ENCODE results near the gene PDK2. TPM values are rescaled to one million over a fixed set of nuclear protein-coding genes. Genes with fewer than 3 reads are reported as not detected.

The PDK2 gene
- total RNA-seq, 1 donor from 2014 or later: 131 TPM

DNA sequence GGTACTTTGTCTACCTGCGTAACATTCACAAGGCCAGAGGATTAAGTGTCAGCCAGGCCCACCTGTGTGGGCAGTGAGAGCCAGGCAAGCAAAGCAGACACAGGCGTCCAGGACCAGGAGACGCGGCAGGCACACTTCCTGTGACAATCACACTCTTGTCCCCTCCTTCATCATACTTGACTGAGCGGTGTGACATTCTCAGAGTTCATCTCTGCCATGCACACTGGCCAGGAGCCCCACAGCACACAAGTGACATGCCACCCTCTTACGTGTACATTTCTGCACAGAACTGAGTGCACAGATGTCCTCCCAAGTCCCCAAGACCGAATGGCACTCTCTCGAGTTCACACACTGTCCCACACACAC, 46.6 kb downstream of the PDK2 start:
- intact Hi-C loops (cut with DNase I): loop anchor here (2.0 kb wide), 1 partner anchor 19 kb away; no protein-coding TSS in a partner anchor
- no peak for DNase-seq (ENCODE audit: low spot score)

DNA sequence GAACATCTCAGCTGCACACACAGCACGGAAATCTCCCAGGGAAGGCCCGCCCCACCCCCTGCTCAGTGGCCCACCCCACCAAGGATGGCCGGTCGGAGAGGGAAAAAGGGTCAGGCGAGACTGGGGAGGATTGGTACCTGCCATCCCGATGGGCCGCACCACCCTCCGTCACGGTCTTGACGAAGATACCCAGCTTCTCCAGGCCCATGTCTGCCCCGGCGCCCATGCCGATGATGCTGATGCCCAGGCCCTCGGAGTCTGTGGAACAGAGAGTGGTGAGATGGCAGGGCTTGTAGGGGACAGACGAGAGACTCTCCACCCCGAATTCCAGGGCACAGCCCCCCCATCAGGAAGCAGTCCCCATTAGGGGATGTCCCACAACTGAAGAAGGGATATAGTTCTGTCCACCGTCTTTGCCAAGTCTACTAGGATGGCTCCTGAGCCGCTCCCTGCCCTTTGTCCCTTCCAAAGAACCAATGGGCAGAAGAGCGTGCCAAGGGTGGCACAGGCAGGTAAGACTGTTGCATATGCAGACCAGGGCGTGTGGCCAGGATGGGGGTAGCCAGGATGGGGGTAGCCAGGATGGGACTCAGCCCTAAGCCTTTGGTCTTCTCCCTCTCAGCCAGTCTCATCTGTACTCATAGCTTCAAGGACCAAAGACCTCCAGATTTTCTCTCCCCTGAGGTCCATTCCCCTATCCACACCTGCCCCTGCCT, 48.5 kb downstream of the PDK2 start:
- intact Hi-C loops (cut with DNase I): no loop called here
- DNase-seq (ENCODE audit: low spot score): no peak

DNA sequence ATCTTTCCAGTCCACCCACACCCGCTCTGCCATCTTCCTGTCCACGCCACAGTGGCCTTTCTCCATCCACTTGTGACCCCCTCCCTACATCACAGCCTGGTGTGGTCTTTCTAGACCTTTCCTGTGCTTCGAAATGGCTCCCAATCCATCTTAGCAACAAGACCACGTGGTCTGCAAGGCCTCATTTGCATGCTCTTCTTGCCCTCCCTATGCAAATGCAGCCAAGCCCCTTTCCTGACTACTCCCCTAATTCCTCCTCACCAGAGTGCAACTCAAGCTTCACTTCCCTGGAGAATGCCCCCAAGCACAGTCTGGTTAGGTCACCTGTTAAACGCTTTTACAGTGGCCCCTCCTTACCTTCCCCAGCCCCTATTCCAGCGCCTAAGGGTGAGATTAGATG, 49.2 kb downstream of the PDK2 start:
- intact Hi-C loops (cut with DNase I): no loop called here
- DNase-seq (ENCODE audit: low spot score): no peak

DNA sequence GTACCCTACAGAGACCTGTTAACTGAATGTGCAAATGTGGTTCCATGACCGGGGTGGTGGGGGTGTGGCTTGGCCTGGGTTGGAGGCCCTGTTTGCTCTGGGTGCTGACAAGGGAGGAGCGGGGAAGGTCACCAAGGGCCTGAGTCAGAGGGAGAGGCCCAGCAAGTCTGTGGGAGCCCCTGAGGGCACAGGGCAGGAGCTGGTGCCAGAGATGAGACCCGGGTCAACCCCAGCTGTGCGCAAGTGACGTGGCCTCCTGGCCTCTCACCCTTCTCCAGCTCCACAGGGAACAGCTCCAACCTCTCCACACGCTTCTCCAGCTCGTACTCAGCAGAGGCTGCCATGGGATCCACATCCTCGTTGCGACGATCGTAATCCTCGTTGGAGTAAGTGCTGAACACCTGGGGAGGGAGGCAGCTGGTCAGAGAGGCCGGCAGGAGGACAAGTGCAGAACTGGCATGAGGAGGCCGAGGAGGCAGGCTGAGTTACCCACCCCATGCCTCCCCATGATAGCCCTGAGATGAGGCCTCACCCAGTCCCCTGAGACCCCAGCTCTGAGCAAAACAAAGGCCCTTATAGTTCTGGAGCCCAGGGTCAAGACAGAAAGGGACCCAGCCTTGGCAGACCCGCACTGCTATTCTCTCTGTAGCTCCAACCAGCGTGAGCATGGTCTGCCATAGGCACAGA, 49.8 kb downstream of the PDK2 start:
- DNase-seq (ENCODE audit: low spot score): no peak
- intact Hi-C loops (cut with DNase I): loop anchor here (5.0 kb wide), 1 partner anchor 33 kb away; no protein-coding TSS in a partner anchor

DNA sequence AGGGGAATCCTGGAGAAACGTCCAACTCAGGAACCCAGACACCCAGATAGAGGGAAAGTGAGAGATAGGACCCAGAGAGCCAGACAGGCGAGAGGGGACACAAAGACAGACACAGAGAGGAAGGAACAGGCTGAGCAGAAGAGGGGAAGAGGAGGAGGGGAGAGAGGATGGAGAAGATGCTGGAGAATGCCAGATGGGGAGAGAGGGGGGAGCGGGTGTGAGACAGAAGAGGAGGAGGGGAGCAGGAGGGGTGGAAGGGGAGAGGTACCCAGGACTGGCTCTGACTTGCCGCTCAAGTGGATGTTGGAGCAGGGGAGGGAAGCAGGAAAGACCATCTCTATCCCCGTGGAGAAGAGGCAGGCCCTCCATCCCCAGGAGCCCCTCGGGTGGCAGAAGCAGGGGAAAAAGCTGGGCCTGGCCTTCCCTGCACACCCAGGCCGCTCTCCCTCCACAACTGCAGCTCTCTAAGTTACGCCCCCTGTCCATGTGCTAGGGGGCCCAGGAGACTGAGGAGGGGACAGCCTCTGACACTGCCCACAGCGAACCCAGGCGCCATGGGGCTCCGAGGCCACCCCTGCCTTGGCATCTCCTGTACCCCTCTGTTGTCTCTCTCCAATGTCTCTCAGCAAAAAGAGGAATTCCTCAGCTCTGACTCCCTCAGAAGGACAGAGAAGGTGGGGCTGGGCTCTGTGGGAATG, 50.5 kb downstream of the PDK2 start:
- no peak for DNase-seq (ENCODE audit: low spot score)
- intact Hi-C loops (cut with DNase I): loop anchor here (5.0 kb wide), 1 partner anchor 33 kb away; no protein-coding TSS in a partner anchor

DNA sequence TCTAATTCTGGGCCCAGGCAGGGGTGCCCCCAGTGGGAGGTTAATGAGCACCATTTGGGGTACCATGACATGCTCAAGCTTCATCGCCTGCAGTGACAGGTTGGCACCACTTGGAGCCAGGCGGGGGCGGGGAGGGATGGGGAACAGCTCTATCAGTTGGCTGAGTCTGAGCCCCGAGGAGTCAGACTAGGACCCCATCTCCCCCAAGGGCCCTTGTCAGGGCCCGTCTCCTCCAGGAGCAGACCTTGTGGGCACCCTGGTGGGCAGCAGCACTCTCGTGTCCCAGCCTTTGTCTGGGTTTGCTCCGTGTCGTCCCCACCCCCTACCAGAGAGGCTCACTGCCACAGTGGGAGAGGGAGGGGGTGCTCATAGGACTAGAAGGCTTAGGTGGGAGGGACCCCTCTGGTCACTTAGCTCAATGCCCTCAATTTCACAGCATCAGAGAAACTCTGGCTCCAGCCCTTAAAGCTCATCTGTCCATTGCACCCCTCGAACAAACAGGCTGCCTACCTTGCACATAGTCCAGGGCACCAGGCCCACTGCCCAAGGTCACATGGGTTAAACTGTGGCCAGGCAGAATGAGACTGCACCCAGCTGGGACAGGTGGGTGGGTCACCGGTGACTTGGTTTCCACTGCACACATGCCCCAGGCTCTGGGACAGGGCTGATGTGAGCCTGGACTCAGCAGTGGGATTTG, 51.2 kb downstream of the PDK2 start:
- DNase-seq (ENCODE audit: low spot score): no peak
- intact Hi-C loops (cut with DNase I): loop anchor here (5.0 kb wide), 1 partner anchor 34 kb away; no protein-coding TSS in a partner anchor

DNA sequence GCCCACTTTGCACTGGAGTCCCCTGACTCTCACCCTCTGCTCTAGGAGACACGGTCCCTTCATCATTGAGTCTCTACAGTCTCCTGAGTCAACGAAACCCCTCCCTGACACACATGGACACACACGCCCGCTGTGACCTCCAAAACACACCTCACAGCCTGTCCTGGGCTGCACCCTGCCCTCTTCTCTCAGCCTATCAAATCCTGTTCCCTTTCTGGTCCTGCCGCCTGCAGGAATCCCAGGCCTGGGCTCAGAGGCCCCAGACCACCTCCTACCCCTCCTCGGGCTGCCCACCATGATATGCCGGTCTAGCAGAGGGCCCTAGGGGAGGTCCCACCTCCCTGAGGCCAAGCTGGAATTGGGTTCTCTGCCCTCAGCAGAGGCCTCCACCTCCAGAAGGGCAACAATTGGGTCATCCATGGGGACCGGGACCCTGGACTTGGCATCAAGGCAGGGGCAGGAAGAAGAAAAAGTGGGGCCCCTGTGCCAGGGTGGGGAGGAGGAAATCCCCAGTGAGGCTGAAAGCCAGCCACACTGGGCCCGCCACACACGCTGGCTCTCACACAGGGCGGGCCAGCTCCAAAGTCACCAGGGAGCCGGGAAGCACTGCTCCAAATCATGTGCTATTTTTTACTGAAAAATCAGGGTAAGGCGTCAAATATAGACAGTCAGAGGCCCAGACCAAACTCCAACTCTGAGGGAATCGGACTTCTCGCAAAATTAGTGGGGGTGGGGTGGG, 51.9 kb downstream of the PDK2 start:
- intact Hi-C loops (cut with DNase I): loop anchor here (5.0 kb wide), 1 partner anchor 35 kb away; no protein-coding TSS in a partner anchor

DNA sequence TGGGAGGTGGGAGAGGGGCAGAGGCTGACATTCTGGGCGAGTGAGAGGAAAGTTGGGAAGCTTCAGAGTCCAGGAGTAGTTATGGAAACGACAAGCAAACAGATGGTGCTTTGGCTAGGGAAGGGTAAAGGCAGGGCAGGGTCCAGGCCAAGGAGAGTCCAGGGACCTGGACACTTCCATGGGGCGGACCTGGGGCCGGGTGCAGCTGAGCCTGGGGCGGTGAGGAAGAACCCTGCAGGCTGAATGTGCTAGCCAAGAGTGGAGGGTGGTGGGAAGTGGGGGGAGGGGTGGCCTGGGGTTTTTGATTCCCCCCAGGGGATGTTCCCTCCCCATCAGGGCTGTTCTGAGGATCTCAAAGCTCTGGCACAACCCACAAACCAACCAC, 52.7 kb downstream of the PDK2 start:
- intact Hi-C loops (cut with DNase I): loop anchor here (5.0 kb wide), 1 partner anchor 36 kb away; no protein-coding TSS in a partner anchor
- no peak for DNase-seq (ENCODE audit: low spot score)

More for the DNA sequence above, 51.9 kb downstream of the PDK2 start:
- no peak for DNase-seq (ENCODE audit: low spot score)

DNA sequence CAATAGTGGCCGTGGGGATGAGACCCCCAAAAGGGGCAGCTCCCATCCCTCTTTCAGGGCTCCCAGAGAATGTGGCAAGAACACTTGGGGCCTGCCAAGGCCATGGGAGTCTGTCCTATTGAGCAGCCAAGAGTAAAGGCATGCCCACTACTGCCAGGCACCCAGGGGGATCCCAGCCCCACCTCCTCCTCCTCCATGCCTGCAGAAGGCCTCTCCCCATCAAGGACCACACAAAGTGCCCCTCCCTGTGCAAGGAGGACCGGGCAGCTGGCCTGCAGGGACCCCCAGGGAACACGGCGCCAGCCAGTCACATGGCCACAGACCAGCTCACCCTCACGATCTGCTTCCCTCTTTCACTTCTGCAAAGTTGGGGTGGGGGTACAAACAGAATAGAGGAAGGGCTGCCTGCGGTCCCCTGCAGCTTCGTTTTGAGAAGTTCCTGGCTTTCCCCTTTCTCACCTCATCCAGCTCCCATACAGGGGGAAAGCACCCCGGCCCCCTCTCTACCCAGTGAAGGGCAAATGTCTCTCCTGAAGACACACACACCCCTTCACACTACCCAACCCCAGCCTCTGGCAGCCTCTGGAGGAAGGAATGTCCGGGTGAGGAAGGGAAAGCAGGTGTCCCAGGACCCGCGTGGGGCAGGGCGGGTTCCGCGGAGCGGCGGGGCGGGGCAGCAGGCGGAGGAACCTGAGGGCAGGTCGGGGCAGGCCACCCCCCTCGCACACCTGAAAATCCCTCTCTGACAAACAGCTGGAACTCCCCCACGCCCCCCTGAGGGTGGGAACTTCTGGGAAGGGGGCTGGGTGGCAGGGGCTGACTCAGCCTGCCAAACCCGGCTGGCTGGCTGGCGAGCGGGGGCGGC, 53.3 kb downstream of the PDK2 start:
- intact Hi-C loops (cut with DNase I): loop anchor here (5.0 kb wide), 1 partner anchor 36 kb away; no protein-coding TSS in a partner anchor
- DNase-seq (ENCODE audit: low spot score): peak; percentile 88

DNA sequence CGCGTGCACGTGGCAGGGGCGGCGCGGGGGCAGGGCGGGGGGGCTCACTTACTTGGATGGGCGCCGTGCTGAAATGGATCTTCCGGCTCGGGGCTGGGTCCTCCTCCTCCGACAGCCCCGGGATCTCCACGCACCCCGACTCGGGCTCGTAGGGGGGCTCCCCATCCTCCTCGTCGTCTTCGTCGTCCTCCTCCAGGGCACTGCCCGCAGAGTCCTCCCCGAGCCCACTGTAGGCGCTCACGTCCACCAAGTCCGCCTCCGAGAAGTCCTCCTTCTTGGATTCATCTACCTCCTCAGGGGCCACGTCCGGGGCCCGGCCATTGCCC, 53.9 kb downstream of the PDK2 start:
- intact Hi-C loops (cut with DNase I): loop anchor here (5.0 kb wide), 1 partner anchor 37 kb away; no protein-coding TSS in a partner anchor
- DNase-seq (ENCODE audit: low spot score): no peak

DNA sequence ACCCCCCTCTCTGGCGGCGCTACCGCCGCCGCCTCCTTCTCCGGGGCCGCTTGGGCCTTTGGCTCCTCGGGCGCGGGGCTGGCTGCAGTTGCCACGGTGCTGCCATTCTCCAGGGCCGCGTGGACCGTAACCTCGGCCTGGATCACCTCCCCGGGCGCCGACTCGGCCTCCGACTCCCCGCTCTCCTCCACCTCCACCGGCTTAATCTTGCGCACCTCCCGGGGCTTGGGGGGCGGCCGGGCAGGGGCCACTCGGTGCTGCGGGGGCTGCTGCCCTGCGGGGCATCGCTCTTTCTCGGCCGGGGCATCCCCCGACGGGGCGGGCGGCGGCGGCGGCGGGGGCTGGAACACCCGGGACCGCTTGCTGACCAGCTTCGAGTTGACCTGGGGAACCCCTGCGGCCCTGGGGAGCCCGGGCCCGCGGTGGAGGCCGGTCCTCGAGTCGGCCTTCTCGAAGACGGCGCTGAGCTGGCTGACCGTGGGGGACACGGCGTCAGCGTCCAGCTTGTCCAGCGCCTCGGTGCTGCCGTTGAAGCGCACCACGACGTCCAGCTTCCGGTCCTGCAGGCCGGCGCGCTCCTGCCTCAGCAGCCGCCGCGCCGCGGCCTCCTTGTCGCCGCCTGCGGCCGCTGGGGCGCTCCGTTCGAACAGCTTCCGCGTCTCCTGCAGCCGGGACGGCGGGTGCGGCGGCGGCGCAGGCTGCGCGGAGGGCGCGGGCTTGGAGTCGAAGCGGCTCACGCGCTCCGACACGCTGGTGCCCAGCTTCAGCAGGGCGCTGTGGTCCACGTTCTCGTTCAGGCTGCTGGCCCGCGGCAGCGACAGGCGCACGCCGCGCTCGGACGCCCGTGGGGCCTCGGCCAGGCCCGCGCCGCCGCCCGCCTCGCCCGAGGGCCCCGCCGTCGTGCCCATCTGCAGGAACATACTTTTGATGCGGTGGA, 54.5 kb downstream of the PDK2 start:
- intact Hi-C loops (cut with DNase I): loop anchor here (2.0 to 5.0 kb wide), 2 partner anchors 15 to 37 kb away; no protein-coding TSS in a partner anchor
- DNase-seq (ENCODE audit: low spot score): peak; percentile 85

DNA sequence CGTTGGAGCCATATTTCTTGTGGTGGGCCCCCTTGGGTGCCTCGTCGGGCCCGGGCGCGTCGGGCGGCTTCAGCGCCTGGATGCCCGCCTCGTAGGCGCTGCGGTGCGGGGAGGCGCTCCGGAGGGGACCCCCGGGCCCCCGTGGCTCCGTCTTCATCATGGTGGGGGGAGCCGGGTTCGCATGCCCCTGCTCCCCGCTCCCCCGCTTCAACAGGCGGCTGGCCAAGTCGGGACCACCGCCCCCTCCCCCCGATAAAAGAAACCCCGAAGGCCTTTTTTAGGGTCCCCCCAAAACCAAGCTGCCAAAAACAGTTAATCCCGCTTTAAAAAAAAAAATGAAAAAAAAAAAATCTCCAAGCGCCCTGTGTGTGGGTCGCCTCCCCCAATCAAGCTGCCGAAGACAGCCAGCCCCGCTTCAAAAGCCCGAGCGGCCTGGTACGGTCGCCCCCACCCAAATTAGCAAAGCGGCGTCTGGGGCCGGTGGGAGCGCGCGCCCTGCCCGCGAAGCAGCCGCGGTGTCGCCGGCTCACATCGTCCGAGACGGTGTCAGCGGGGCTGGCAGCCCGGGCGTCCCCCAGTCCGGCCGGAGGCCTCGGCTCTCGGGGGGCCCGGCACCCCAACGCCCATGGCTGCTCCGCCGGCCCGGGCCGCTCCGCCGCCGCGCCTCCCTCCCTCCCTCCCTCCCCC, 55.3 kb downstream of the PDK2 start, which contains the start of gene PPP1R9B:
Gene PPP1R9B, minus strand, starts transcription at position 324 of the 687 bp plus-strand sequence. Its CDS starts 164 bp downstream, at position 160.
- peak; percentile 75 for DNase-seq (ENCODE audit: low spot score)
- intact Hi-C loops (cut with DNase I): loop anchor here (2.0 kb wide), 1 partner anchor 14 kb away; no protein-coding TSS in a partner anchor

DNA sequence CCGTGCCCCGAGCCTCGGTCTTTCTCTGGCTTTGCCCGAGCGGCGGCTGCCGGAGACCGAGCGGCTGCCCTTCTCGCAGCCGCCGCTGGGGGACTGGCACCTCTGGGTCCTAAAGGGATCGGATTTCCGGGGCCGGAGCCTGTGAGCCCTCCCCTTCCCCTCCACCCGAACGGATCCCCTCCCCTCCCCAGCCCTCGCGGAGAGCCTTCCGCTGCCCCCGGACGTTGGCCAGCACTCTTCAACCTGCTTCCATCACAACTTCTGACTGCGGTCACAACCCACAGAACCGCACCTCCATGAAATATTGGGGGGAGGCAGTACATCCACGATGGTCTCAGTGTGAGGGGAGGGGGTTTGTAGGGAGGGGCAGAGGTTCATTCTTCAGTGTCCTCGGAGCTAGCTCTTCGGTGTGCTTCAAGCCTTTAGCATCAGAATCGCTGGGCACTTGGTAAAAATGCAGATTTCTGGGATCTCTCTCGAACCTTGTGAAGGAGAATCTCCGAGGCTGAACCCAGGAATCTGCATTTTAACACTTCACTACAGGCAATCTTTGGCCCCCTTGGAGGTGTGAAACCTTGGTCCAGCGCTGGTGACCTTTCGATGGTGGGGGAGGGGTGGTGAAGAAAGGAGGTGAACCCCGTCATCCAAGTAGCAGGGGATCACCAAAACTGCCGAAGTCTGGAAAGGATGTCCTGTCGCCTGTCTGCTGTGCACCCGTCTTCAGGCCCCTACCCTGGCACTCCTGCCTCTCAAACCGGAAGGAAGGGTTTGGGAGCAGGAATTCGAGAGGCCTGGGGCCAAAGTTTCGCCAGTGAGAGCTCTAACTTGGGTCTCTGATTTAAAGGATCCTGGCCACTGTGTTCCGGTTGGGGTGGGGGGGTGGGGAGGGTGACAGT, 56.1 kb downstream of the PDK2 start:
- DNase-seq (ENCODE audit: low spot score): peak; percentile 97
- intact Hi-C loops (cut with DNase I): loop anchor here (2.0 kb wide), 1 partner anchor 14 kb away; no protein-coding TSS in a partner anchor

DNA sequence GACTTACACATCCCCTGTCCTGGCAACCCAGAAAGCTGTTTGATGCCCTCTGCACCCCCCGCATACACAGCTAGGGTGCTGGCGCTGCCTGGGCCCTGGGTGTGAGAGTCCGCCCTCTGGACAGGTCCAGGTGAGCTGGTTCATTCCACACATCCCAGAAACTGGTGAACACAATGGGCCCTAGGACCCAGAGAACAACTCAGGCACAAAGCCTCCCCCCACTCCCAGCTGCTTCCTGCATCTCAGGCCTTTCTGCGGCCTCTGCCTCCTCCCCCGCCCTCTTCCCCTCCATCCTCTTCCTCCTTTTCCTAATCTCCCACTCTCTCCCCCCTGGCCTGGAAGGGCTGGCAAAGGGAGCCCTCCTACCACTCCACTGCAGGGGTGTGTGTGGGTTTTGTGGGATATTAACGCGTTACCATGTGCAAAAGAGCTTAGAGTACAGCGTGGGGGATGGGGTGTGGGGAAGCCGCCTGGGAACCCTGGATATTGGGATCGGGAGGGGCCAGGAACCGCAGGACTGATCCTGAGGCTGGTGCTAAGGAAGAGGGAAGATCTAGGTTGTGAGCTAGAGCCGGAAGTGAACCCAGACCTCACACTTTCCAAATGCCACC, 56.9 kb downstream of the PDK2 start:
- DNase-seq (ENCODE audit: low spot score): peak; percentile 94

DNA sequence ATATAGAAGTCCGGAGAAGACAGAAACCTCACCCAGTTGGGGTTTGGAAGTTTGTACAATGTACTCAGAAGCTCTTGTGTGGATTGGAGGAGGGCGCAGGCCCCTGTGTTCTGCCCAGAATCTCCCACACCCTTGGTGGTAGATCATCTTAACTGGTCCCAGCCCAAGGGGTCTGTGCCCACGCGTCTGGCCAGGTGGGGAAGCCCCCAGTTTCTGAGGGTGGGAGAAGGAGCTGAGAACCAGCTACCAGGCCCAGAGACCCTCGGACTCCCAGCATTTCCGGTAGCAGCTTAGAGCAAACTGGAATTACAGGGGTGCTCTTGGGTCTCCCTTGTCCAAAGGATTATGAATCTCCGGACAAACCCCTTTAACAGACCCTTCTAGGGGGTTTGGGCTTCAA, 57.6 kb downstream of the PDK2 start:
- DNase-seq (ENCODE audit: low spot score): no peak
- intact Hi-C loops (cut with DNase I): no loop called here

More for the DNA sequence above, 56.9 kb downstream of the PDK2 start:
- intact Hi-C loops (cut with DNase I): loop anchor here (2.0 kb wide), 1 partner anchor 13 kb away; no protein-coding TSS in a partner anchor

Measured in cardiac septum (tissue), 1 donor.